OCI-LY3 (cell line): Measurements from ENCODE around the gene RFTN2.

ENCODE experiments used
- H2AFZ ChIP-seq: fragments of 200-600, 300-600 bp; shearing (Covaris generic); 2 replicates; pipeline ENCODE4 v1.6.0; 2014; ENCODE audit warnings: antibody characterized with exemption, low read depth, low read length
- H3K27ac ChIP-seq: fragments of 200-600, 300-600 bp; sonication (generic); 2 replicates; pipeline ENCODE4 v1.5.1; 2014; ENCODE audit warnings: mild to moderate bottlenecking, low read length, moderate library complexity, mixed read lengths
- H3K27me3 ChIP-seq: fragments of 200-600, 300-600 bp; sonication (generic); 2 replicates; pipeline ENCODE4 v1.6.1; 2014; ENCODE audit warnings: low read depth, low read length, mixed read lengths
- H3K36me3 ChIP-seq: fragments of 200-600, 300-600 bp; sonication (generic); replicated peaks from 2 replicates; pipeline ENCODE3; 2014; ENCODE audit warnings: low read depth, low read length, mixed read lengths
- H3K4me1 ChIP-seq: fragments of 300-600, 200-600 bp; sonication (generic); 2 replicates; pipeline ENCODE4 v1.6.1; 2014; ENCODE audit warnings: low read length, mixed read lengths
- H3K4me2 ChIP-seq: fragments of 200-600, 300-600 bp; sonication (generic); 2 replicates; pipeline ENCODE4 v1.6.1; 2014; ENCODE audit warnings: low read length, mixed read lengths
- H3K4me3 ChIP-seq: fragments of 300-600, 200-600 bp; sonication (generic); 2 replicates; pipeline ENCODE4 v1.5.1; 2014; ENCODE audit warnings: antibody characterized with exemption, mild to moderate bottlenecking, low read length, moderate library complexity
- H3K79me2 ChIP-seq: fragments of 300-600, 200-600 bp; shearing (Covaris generic); 2 replicates; pipeline ENCODE4 v1.6.1; 2014; ENCODE audit warnings: mild to moderate bottlenecking, low read length, mixed read lengths
- H3K9ac ChIP-seq: fragments of 300-600, 200-600 bp; shearing (Covaris generic); 2 replicates; pipeline ENCODE4 v1.6.0; 2014; ENCODE audit warnings: mild to moderate bottlenecking, low read length, moderate library complexity
- H3K9me3 ChIP-seq: fragments of 200-600, 300-600 bp; shearing (Covaris generic); 2 replicates; pipeline ENCODE4 v1.6.1; 2014; ENCODE audit warnings: low read length, mixed read lengths; ENCODE audit not compliant: insufficient read depth
- H4K20me1 ChIP-seq: fragments of 200-600, 300-600 bp; sonication (generic); 2 replicates; pipeline ENCODE4 v1.6.1; 2016; ENCODE audit warnings: low read length, mixed read lengths; ENCODE audit not compliant: insufficient read depth
- CTCF ChIP-seq: fragments of 200-600, 300-600 bp; sonication (generic); IDR thresholded peaks from 2 replicates; pipeline ENCODE4 v1.5.1; 2014; ENCODE audit warnings: antibody characterized with exemption, low read length, low read depth
- EZH2phosphoT487 ChIP-seq: fragments of 200-600 bp; shearing (Covaris generic); IDR thresholded peaks from 2 replicates; pipeline ENCODE4 v1.6.1; 2018; ENCODE audit warnings: antibody characterized with exemption, mixed run types, low read depth

The RFTN2 gene

GRCh38 chr2:197675246-197675645 lies at the start of gene RFTN2:
Gene RFTN2 (minus strand): TSS chr2:197675587. CDS start chr2:197675458, 129 bp downstream.
- Histone ChIP-seq H3K27ac (no peak within 1 kb of the TSS), H3K27me3 (no peaks in the 10 kb centered on the region), H3K4me3 (no peak within 1 kb of the TSS), H2AFZ (no peak within 1 kb of the TSS), H4K20me1 (no peaks in the 10 kb centered on the region), H3K9me3 (no peaks in the 10 kb centered on the region), H3K4me1 (no peaks in the 10 kb centered on the region), H3K9ac (no peak within 1 kb of the TSS), H3K79me2 (no peaks in the 10 kb centered on the region), H3K4me2 (no peak within 1 kb of the TSS), H3K36me3 (no peaks in the 10 kb centered on the region)
- TF ChIP-seq EZH2phosphoT487 (no peak), CTCF (no peak)

GRCh38 chr2:197717863-197718262 lies 42.5 kb upstream of the RFTN2 start:
- H3K9ac ChIP-seq = no peak overlapping the region
- H2AFZ ChIP-seq = no peak overlapping the region

DNA sequence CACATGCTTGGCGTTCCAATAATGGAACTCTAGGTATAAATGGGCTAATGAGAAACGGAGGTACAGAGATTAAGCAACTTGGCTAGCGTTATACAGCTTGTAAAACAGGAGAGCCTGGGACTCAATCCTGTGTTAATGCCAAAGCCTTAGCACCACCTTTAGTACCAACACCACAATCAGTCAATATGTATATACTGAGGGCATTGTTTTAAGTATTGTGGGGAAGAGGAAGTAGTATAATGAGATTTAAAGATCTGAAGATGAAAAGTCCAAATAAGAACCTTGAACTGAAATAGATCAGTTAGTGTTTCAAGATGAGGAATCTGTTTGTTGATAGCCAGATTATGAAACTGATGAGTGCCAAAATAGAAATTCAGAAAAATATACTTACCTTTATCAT lies 37.9 kb upstream of the RFTN2 start:
- peaks cover 48% of the 10 kb centered on the region for H3K79me2 ChIP-seq

More at GRCh38 chr2:197717863-197718262, 42.5 kb upstream of the RFTN2 start:
- H4K20me1 ChIP-seq = no peaks in the 10 kb centered on the region
- no peak overlapping the region for H3K4me3 ChIP-seq
- H3K4me2 ChIP-seq = no peak overlapping the region
- H3K9me3 ChIP-seq = no peaks in the 10 kb centered on the region
- H3K27ac ChIP-seq = no peak overlapping the region
- H3K79me2 ChIP-seq = peaks cover 14% of the 10 kb centered on the region
- TF ChIP-seq EZH2phosphoT487 (no peak), CTCF (no peak)
- H3K36me3 ChIP-seq = no peaks in the 10 kb centered on the region
- H3K27me3 ChIP-seq = no peaks in the 10 kb centered on the region
- peaks cover 5% of the 10 kb centered on the region; the same call in 1 of the 2 replicates for H3K4me1 ChIP-seq

DNA sequence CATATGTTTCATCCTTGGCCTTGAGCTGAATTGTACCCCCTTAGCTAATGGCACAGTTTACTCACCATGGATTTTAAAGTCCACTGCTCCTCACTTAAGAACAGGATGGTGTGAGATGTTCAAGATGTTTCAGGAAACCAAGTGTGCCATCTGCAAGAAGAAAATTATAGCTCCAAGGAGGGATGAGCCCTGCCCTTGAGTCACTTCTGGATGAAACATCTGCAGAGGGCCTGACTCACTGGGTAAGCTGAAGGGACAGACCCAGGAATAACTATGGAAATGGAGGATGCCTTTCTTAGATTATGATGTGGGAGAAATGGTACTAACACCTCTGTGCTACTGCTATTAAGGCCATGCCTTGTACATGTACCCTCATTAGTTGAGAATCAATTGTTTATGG lies 36.2 kb upstream of the RFTN2 start:
- H3K27ac ChIP-seq = no peak overlapping the region
- no peak overlapping the region for H3K4me2 ChIP-seq
- no peak overlapping the region for H3K4me3 ChIP-seq
- no peaks in the 10 kb centered on the region for H3K27me3 ChIP-seq
- no peaks in the 10 kb centered on the region for H3K9me3 ChIP-seq
- H3K79me2 ChIP-seq = peaks cover 65% of the 10 kb centered on the region
- H3K9ac ChIP-seq = no peak overlapping the region
- no peak for TF ChIP-seq EZH2phosphoT487
- TF ChIP-seq CTCF = no peak
- peaks cover 36% of the 10 kb centered on the region for H4K20me1 ChIP-seq
- peaks cover 38% of the 10 kb centered on the region for H3K4me1 ChIP-seq
- peaks cover 18% of the 10 kb centered on the region for H3K36me3 ChIP-seq
- no peak overlapping the region for H2AFZ ChIP-seq

More for the DNA sequence above, 37.9 kb upstream of the RFTN2 start:
- Histone ChIP-seq H3K36me3 (peaks cover 17% of the 10 kb centered on the region), H3K4me2 (no peak overlapping the region), H3K27me3 (no peaks in the 10 kb centered on the region), H3K27ac (no peak overlapping the region), H3K4me3 (no peak overlapping the region), H2AFZ (no peak overlapping the region), H3K4me1 (peaks cover 26% of the 10 kb centered on the region), H3K9me3 (no peaks in the 10 kb centered on the region), H3K9ac (no peak overlapping the region), H4K20me1 (peaks cover 25% of the 10 kb centered on the region)
- TF ChIP-seq CTCF (no peak), EZH2phosphoT487 (no peak)
